GM12872 (cell line): ENCODE measurements around the gene PCDH8.

Source experiments
- TF ChIP-seq, protein P1 (sequence below): IDR thresholded peaks from 3 replicates; pipeline ENCODE4 v1.5.1; 2011; ENCODE audit warnings: low read depth, mild to moderate bottlenecking, low read length, moderate library complexity; ENCODE audit not compliant: insufficient read depth

The PCDH8 gene

DNA sequence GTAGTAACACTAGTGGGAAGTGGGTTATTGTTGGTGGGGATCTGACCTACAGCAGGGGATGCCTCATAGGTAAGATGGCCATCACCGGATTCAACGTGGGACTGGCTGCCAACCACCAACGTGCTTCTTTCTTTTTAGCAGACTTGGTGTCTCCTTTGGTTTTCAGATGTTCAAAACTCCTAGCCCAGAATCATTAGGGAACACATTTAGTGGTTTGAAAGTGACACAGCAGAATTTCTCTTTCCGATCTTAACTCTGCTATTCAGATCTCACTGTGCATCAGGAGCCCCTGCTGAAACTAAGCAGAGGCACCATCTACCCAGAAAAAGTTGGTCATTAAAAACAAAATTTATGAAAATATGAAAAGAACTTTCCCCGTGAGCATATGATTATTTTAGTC lies 36.7 kb upstream of the PCDH8 start:
- TF ChIP-seq, protein P1, sequence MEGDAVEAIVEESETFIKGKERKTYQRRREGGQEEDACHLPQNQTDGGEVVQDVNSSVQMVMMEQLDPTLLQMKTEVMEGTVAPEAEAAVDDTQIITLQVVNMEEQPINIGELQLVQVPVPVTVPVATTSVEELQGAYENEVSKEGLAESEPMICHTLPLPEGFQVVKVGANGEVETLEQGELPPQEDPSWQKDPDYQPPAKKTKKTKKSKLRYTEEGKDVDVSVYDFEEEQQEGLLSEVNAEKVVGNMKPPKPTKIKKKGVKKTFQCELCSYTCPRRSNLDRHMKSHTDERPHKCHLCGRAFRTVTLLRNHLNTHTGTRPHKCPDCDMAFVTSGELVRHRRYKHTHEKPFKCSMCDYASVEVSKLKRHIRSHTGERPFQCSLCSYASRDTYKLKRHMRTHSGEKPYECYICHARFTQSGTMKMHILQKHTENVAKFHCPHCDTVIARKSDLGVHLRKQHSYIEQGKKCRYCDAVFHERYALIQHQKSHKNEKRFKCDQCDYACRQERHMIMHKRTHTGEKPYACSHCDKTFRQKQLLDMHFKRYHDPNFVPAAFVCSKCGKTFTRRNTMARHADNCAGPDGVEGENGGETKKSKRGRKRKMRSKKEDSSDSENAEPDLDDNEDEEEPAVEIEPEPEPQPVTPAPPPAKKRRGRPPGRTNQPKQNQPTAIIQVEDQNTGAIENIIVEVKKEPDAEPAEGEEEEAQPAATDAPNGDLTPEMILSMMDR, result no peak

DNA sequence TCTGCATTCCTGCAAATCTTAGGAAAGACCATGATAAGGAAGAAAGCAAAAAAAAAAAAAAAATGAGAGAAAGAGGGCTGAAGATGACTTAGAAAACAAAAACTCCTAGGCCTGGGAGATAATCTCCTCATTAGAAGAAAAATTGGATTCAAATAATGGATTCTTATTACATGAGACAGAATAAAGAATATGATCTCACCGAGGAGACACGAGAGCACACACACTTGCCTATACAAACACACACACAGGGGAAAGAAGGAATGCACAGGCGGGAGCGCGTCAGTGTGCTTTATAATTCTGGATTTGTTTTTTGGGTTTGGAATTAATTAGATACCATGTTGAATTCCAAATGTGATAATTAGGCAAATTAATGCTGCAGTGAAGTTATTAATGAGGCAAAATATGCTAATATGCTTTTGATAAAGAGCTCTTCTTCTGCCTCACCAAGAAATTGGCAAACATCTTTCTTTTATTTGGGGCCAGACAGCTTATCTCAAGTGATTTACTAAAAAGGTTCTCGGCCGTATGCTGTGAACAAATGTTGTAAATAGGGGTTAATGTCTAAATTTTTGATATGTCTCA lies 36.1 kb upstream of the PCDH8 start:
- TF ChIP-seq, protein P1, result no peak

DNA sequence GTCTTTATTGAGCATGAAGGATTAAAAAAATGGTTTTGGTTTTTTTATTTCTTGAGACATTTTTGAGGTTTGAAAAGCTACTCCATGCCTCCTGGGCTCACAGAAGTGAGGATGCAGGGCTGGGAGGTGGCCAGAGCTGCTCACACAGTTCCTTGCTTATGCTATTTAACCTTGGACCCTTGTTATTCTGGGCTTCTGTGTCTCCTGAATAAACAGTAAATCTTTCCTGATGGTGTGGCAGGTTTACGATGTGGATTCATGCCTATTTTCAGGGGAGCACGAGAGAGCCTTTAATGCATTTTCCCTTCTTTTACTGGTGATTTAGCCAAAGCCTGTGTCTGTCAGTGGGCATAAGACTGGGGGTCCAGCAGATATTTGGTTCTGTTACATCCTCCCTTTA lies 34.3 kb upstream of the PCDH8 start:
- TF ChIP-seq, protein P1, result no peak

DNA sequence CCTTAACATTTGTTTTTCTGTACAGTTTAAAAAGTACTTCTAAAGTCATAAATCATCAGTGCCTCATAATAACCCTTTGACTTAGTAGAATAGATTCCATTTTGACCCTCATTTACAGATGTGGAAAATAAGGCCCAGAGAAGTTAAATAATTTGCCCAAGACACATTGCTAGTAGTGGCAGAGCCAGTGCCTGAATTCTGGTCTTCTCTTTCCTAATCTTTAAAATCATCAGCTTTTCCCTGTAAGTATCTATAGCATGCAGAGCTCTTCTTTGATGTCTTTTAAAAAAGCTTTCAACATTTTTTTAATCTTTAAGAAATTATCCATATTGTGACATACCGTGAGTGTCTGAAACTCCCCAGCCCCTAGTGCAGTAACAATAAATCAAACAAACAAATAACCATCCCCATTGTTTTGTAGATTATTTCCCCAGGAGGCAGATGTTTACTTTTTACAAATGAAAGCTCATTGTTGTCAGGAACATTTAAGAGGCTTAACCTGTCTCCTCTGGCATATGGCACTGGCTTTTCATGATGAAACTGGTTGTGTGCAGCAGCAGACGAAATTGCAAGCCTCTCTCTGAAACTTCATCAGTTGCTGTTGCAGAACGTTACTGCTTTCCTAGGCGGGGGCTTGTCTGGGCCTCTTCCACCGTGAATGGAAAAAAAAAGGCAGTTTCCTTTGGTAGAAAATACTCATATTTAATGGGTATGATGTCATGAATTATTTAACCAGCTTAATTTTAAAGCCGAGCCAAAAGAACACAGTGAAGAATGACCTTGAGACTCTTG lies 31.7 kb upstream of the PCDH8 start:
- TF ChIP-seq, protein P1, result no peak

DNA sequence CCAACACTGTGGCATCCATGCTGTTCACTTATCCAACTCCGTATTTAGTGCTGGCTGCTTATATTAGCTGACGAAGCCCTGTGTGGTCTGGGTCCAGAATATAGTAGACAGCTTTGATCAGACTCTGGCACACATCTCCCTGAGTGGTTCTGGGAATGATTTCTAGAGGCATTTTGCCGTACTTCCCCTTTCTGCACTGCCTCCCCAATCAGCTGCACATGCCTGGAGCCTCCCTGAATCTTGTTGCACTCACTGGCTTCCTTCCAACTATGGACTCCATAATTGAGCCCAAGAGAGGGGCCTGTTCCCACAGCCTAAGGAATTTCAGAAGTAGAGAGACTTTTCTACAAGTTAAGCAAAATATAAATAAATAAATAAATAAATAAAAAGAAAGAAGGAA lies 30.4 kb upstream of the PCDH8 start:
- TF ChIP-seq, protein P1, result no peak

DNA sequence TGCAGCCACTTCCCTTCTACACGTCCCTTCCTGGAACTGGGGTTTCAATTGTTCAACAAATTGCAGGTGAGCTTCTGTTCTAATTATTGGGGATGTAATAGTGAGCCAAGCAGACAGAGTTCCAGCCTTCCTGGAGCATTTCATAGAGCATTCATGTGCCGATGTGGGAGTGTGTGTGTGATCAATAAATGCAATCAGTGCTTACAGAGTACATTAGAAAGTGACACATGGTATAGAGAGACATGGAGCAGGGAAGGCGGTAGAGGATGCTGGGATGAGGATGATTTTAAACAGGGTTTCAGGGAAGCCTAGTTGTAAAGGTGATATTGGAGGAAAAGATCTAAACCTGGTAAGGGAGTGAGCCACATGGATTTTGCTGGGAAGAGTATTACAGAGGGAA lies 21.7 kb upstream of the PCDH8 start:
- TF ChIP-seq, protein P1, result no peak

DNA sequence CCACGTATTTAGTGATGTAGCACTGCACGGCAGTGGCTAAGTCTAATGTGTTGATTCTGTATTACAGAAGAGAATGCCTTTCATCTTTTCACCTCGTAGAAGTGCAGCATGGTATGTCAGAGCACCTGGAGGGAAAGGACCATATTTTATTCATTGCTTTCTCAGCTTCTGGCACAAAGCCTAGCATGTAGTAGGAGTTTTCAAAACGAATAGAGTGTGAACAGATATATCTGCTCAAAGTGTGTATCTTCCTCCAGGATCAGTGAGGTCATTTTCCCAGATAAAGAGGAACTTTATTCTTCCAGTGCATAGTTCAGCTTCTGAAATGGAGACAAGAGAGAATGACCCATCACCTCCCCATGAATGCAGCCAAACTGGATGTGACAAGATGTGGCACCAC lies 21.2 kb upstream of the PCDH8 start:
- TF ChIP-seq, protein P1, result no peak
